B cell (primary cell): ENCODE data around the gene AHRR.

Experiments used
- CTCF ChIP-seq: fragments of 200-600 bp; IDR thresholded peaks from one replicate; pipeline ENCODE4 v1.8.0; 2022; ENCODE audit warnings: antibody characterized with exemption, mild to moderate bottlenecking
- EZH2 ChIP-seq: IDR thresholded peaks from 2 replicates; pipeline ENCODE4 v1.6.1; 2012; ENCODE audit warnings: borderline replicate concordance, low read depth, mild to moderate bottlenecking, moderate library complexity, low read length; ENCODE audit not compliant: insufficient read depth, poor library complexity, severe bottlenecking

GRCh38 chr5:329768-330167, 8.3 kb downstream of the AHRR start:
- TF ChIP-seq CTCF: no peak
- no peak for TF ChIP-seq EZH2
